Activated naive CD8-positive, alpha-beta T cell treated with anti-CD3 and anti-CD28 coated beads for 36 hours (primary cell): Measurements from ENCODE around the gene PTPN13. TPM values are rescaled to one million over a fixed set of nuclear protein-coding genes. Genes with fewer than 3 reads are reported as not detected.

ENCODE experiments used
- DNase-seq: peaks from one replicate; pipeline ENCODE4 v3.0.0; 2021
- H3K27ac Mint-ChIP-seq: one replicate; pipeline ENCODE4 v1.8.0; 2022; ENCODE audit warnings: mild to moderate bottlenecking, moderate library complexity, mixed read lengths
- H3K27me3 Mint-ChIP-seq: one replicate; pipeline ENCODE4 v1.8.0; 2022; ENCODE audit warnings: mild to moderate bottlenecking, mixed read lengths
- H3K36me3 Mint-ChIP-seq: one replicate; pipeline ENCODE4 v1.8.0; 2021; ENCODE audit warnings: mild to moderate bottlenecking, mixed read lengths
- H3K4me1 Mint-ChIP-seq: one replicate; pipeline ENCODE4 v1.8.0; 2021; ENCODE audit warnings: mixed read lengths
- H3K4me3 Mint-ChIP-seq: one replicate; pipeline ENCODE4 v1.8.0; 2022; ENCODE audit warnings: mild to moderate bottlenecking, moderate library complexity, mixed read lengths
- H3K9me3 Mint-ChIP-seq: one replicate; pipeline ENCODE4 v1.8.0; 2022; ENCODE audit warnings: mixed read lengths
- total RNA-seq, 2 experiments: library from RNA; stranded (reverse); gene quantifications; one replicate each; pipeline ENCODE4 v1.2.3, GENCODE V29; 2021

Gene PTPN13
- total RNA-seq, 2 experiments from 2014 or later = 0.02 to 0.10 TPM

- Mint-ChIP-seq H3K9me3 (no peaks in the 10 kb centered on the region), H3K27me3 (peaks cover 4% of the 10 kb centered on the region), H3K4me3 (no peak overlapping the region), H3K4me1 (no peaks in the 10 kb centered on the region), H3K36me3 (no peaks in the 10 kb centered on the region), H3K27ac (no peak overlapping the region)
- DNase-seq = no peak
Measured at GRCh38 chr4:86757468-86757867, 163.4 kb downstream of the PTPN13 start.

- H3K27me3 Mint-ChIP-seq = peaks cover 2% of the 10 kb centered on the region
- H3K9me3 Mint-ChIP-seq = no peaks in the 10 kb centered on the region
- no peak overlapping the region for H3K27ac Mint-ChIP-seq
- no peaks in the 10 kb centered on the region for H3K36me3 Mint-ChIP-seq
- H3K4me3 Mint-ChIP-seq = no peak overlapping the region
- no peaks in the 10 kb centered on the region for H3K4me1 Mint-ChIP-seq
- no peak for DNase-seq
Measured at GRCh38 chr4:86759298-86759697, 165.2 kb downstream of the PTPN13 start.

- Mint-ChIP-seq H3K4me1 (no peaks in the 10 kb centered on the region), H3K27ac (no peak overlapping the region), H3K9me3 (no peaks in the 10 kb centered on the region), H3K4me3 (no peak overlapping the region), H3K27me3 (no peaks in the 10 kb centered on the region), H3K36me3 (no peaks in the 10 kb centered on the region)
- DNase-seq = no peak
Measured at GRCh38 chr4:86762649-86763048, 168.5 kb downstream of the PTPN13 start.

- H3K27ac Mint-ChIP-seq = no peak overlapping the region
- no peak for DNase-seq
- H3K4me1 Mint-ChIP-seq = no peaks in the 10 kb centered on the region
- H3K36me3 Mint-ChIP-seq = no peaks in the 10 kb centered on the region
- H3K9me3 Mint-ChIP-seq = no peaks in the 10 kb centered on the region
- peaks cover 4% of the 10 kb centered on the region for H3K27me3 Mint-ChIP-seq
- no peak overlapping the region for H3K4me3 Mint-ChIP-seq
Measured at GRCh38 chr4:86769794-86770193, 175.7 kb downstream of the PTPN13 start.

GRCh38 chr4:86771141-86771540 lies 177.0 kb downstream of the PTPN13 start:
- Mint-ChIP-seq H3K36me3 (no peaks in the 10 kb centered on the region), H3K4me3 (no peak overlapping the region), H3K4me1 (no peaks in the 10 kb centered on the region), H3K27me3 (peaks cover 4% of the 10 kb centered on the region), H3K27ac (no peak overlapping the region), H3K9me3 (no peaks in the 10 kb centered on the region)
- DNase-seq = no peak

GRCh38 chr4:86775061-86775460 lies 180.9 kb downstream of the PTPN13 start:
- Mint-ChIP-seq H3K4me3 (no peak overlapping the region), H3K9me3 (no peaks in the 10 kb centered on the region), H3K36me3 (no peaks in the 10 kb centered on the region), H3K27ac (no peak overlapping the region), H3K27me3 (no peaks in the 10 kb centered on the region), H3K4me1 (no peaks in the 10 kb centered on the region)
- no peak for DNase-seq

- no peak overlapping the region for H3K4me3 Mint-ChIP-seq
- no peaks in the 10 kb centered on the region for H3K9me3 Mint-ChIP-seq
- H3K36me3 Mint-ChIP-seq = no peaks in the 10 kb centered on the region
- H3K27ac Mint-ChIP-seq = no peak overlapping the region
- no peaks in the 10 kb centered on the region for H3K4me1 Mint-ChIP-seq
- no peaks in the 10 kb centered on the region for H3K27me3 Mint-ChIP-seq
- no peak for DNase-seq
Measured at GRCh38 chr4:86778175-86778574, 184.1 kb downstream of the PTPN13 start.

- Mint-ChIP-seq H3K27ac (no peak overlapping the region), H3K4me3 (no peak overlapping the region), H3K36me3 (no peaks in the 10 kb centered on the region), H3K9me3 (no peaks in the 10 kb centered on the region), H3K4me1 (no peaks in the 10 kb centered on the region), H3K27me3 (peaks cover 4% of the 10 kb centered on the region)
- no peak for DNase-seq
Measured at GRCh38 chr4:86788826-86789225, 194.7 kb downstream of the PTPN13 start.

- Mint-ChIP-seq H3K4me3 (no peak overlapping the region), H3K4me1 (no peaks in the 10 kb centered on the region), H3K27me3 (no peaks in the 10 kb centered on the region), H3K27ac (no peak overlapping the region), H3K36me3 (no peaks in the 10 kb centered on the region), H3K9me3 (peaks cover 7% of the 10 kb centered on the region)
- DNase-seq = no peak
Measured at GRCh38 chr4:86791126-86791525, 197.0 kb downstream of the PTPN13 start.

- Mint-ChIP-seq H3K27ac (no peak overlapping the region), H3K9me3 (no peaks in the 10 kb centered on the region), H3K36me3 (no peaks in the 10 kb centered on the region), H3K27me3 (no peaks in the 10 kb centered on the region), H3K4me1 (no peaks in the 10 kb centered on the region), H3K4me3 (no peak overlapping the region)
- DNase-seq = no peak
Measured at GRCh38 chr4:86809809-86810208, 215.7 kb downstream of the PTPN13 start.

- Mint-ChIP-seq H3K9me3 (peaks cover 3% of the 10 kb centered on the region), H3K27me3 (no peaks in the 10 kb centered on the region), H3K4me1 (no peaks in the 10 kb centered on the region), H3K27ac (no peak overlapping the region), H3K4me3 (no peak overlapping the region), H3K36me3 (no peaks in the 10 kb centered on the region)
- no peak for DNase-seq
Measured at GRCh38 chr4:86810847-86811246, 216.7 kb downstream of the PTPN13 start.

GRCh38 chr4:86815653-86816052 lies 221.5 kb downstream of the PTPN13 start:
- no peak for DNase-seq
- Mint-ChIP-seq H3K36me3 (no peaks in the 10 kb centered on the region), H3K4me1 (no peaks in the 10 kb centered on the region), H3K9me3 (peaks cover 5% of the 10 kb centered on the region), H3K4me3 (no peak overlapping the region), H3K27me3 (no peaks in the 10 kb centered on the region), H3K27ac (no peak overlapping the region)

- Mint-ChIP-seq H3K4me1 (no peaks in the 10 kb centered on the region), H3K27ac (no peak overlapping the region), H3K9me3 (peaks cover 5% of the 10 kb centered on the region), H3K36me3 (no peaks in the 10 kb centered on the region), H3K27me3 (no peaks in the 10 kb centered on the region), H3K4me3 (no peak overlapping the region)
- no peak for DNase-seq
Measured at GRCh38 chr4:86816501-86817273, 222.6 kb downstream of the PTPN13 start.

GRCh38 chr4:86818211-86818610 lies 224.1 kb downstream of the PTPN13 start:
- H3K4me3 Mint-ChIP-seq = no peak overlapping the region
- DNase-seq = no peak
- H3K4me1 Mint-ChIP-seq = no peaks in the 10 kb centered on the region
- H3K27me3 Mint-ChIP-seq = no peaks in the 10 kb centered on the region
- no peaks in the 10 kb centered on the region for H3K36me3 Mint-ChIP-seq
- H3K9me3 Mint-ChIP-seq = peaks cover 5% of the 10 kb centered on the region
- H3K27ac Mint-ChIP-seq = no peak overlapping the region

- H3K36me3 Mint-ChIP-seq = no peaks in the 10 kb centered on the region
- DNase-seq = no peak
- no peak overlapping the region for H3K27ac Mint-ChIP-seq
- no peaks in the 10 kb centered on the region for H3K4me1 Mint-ChIP-seq
- no peak overlapping the region for H3K4me3 Mint-ChIP-seq
- peaks cover 5% of the 10 kb centered on the region for H3K9me3 Mint-ChIP-seq
- no peaks in the 10 kb centered on the region for H3K27me3 Mint-ChIP-seq
Measured at GRCh38 chr4:86818841-86819240, 224.7 kb downstream of the PTPN13 start.

- H3K4me1 Mint-ChIP-seq = no peaks in the 10 kb centered on the region
- H3K4me3 Mint-ChIP-seq = no peak overlapping the region
- H3K36me3 Mint-ChIP-seq = no peaks in the 10 kb centered on the region
- no peaks in the 10 kb centered on the region for H3K27me3 Mint-ChIP-seq
- H3K9me3 Mint-ChIP-seq = peaks cover 5% of the 10 kb centered on the region
- H3K27ac Mint-ChIP-seq = no peak overlapping the region
- DNase-seq = no peak
Measured at GRCh38 chr4:86819561-86819960, 225.4 kb downstream of the PTPN13 start.
